ENCODE data around the gene SMC5. TPM values are rescaled to one million over a fixed set of nuclear protein-coding genes. Genes with fewer than 3 reads are reported as not detected.

Gene SMC5
- total and polyA plus RNA-seq, 2 of the 13 experiments (the other 11 are each of a cell fraction or from before 2014, with no cell fraction given), result 7.2 to 26.7 TPM

DNA sequence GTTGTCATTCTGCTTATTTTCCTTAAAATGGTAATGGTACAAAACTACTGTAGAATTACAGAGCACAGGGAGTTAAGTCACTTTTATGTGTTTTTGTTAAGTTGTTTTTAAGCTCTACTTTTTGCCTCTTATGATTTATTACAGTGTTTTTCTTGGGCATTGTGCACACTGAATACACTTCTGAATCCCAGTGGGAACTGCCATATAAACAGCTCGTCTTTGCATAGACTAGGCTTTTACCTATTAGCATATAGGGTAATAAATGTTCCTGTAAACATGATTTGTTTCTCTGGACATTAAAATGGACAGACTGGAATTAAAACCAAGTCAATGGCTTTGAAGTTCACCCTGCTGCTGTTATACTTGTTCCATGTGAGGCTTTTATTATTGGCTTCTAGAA is 143.4 kb downstream of the SMC5 start:
- in situ Hi-C loops (cut with HindIII; ENCODE audit: extremely low pct_ligation_motif_present, low pct_unique_long_range_greater_than_20kb), result no loop called here
- Histone ChIP-seq H3K4me3 (replicated peaks in 1 of 3; ENCODE audit: insufficient read depth in 1 of 3, low read depth in 2 of 3, low read length in 3 of 3) (no peak overlapping the region), H3K27ac (ENCODE audit: extremely low read length, insufficient read depth, low read length) (no peak overlapping the region), H3K79me2 (ENCODE audit: insufficient read depth, low read length) (peaks cover 65% of the 10 kb centered on the region), H3K4me1 (ENCODE audit: insufficient read depth, low read length) (peaks cover 28% of the 10 kb centered on the region), H3K9me3 (ENCODE audit: low read length) (no peaks in the 10 kb centered on the region), H3K4me2 (ENCODE audit: low read depth, low read length) (no peak overlapping the region), H3K27me3 (ENCODE audit: control insufficient read depth in 1 of 2, insufficient read depth in 2 of 2, low read length in 2 of 2) (no peaks in the 10 kb centered on the region), H3K36me3 (replicated peaks in 1 of 2; ENCODE audit: control insufficient read depth in 1 of 2, insufficient read depth in 2 of 2, low read length in 2 of 2) (no peaks in the 10 kb centered on the region), H2AFZ (ENCODE audit: low read length) (no peak overlapping the region), H4K20me1 (ENCODE audit: insufficient read depth, low read length) (peaks cover 53% of the 10 kb centered on the region; the same call in 1 of the 2 replicates), H3K9ac (ENCODE audit: insufficient read depth, low read depth, low read length) (no peak overlapping the region)
- 100% methylated on average over 1 of the region's 1 CpG for WGBS (ENCODE audit: low lambda C conversion rate)
- no peak for FAIRE-seq
- intact Hi-C loops (cut with micrococcal nuclease; ENCODE audit: unreplicated experiment), result no loop called here
- no peak for TF ChIP-seq ZNF251 (CRISPR knock-in tag; IDR thresholded peaks at IDR 0.05)
- no peak for TF ChIP-seq CENPX (CRISPR knock-in tag; IDR thresholded peaks at IDR 0.05)
- TF ChIP-seq POLR2G (IDR thresholded peaks at IDR 0.05; ENCODE audit: low read depth, low read length), result no peak
- TF ChIP-seq, protein P1, sequence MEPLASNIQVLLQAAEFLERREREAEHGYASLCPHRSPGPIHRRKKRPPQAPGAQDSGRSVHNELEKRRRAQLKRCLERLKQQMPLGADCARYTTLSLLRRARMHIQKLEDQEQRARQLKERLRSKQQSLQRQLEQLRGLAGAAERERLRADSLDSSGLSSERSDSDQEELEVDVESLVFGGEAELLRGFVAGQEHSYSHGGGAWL (CRISPR knock-in tag; IDR thresholded peaks at IDR 0.05), result no peak
- TF ChIP-seq MED13 (CRISPR knock-in tag; IDR thresholded peaks at IDR 0.05), result no peak
- TF ChIP-seq ZBTB20 (CRISPR knock-in tag; IDR thresholded peaks at IDR 0.05; ENCODE audit: borderline replicate concordance, low read depth), result no peak
- no peak for TF ChIP-seq JARID2 (CRISPR knock-in tag; IDR thresholded peaks at IDR 0.05; ENCODE audit: insufficient replicate concordance)
- TF ChIP-seq, protein P2, sequence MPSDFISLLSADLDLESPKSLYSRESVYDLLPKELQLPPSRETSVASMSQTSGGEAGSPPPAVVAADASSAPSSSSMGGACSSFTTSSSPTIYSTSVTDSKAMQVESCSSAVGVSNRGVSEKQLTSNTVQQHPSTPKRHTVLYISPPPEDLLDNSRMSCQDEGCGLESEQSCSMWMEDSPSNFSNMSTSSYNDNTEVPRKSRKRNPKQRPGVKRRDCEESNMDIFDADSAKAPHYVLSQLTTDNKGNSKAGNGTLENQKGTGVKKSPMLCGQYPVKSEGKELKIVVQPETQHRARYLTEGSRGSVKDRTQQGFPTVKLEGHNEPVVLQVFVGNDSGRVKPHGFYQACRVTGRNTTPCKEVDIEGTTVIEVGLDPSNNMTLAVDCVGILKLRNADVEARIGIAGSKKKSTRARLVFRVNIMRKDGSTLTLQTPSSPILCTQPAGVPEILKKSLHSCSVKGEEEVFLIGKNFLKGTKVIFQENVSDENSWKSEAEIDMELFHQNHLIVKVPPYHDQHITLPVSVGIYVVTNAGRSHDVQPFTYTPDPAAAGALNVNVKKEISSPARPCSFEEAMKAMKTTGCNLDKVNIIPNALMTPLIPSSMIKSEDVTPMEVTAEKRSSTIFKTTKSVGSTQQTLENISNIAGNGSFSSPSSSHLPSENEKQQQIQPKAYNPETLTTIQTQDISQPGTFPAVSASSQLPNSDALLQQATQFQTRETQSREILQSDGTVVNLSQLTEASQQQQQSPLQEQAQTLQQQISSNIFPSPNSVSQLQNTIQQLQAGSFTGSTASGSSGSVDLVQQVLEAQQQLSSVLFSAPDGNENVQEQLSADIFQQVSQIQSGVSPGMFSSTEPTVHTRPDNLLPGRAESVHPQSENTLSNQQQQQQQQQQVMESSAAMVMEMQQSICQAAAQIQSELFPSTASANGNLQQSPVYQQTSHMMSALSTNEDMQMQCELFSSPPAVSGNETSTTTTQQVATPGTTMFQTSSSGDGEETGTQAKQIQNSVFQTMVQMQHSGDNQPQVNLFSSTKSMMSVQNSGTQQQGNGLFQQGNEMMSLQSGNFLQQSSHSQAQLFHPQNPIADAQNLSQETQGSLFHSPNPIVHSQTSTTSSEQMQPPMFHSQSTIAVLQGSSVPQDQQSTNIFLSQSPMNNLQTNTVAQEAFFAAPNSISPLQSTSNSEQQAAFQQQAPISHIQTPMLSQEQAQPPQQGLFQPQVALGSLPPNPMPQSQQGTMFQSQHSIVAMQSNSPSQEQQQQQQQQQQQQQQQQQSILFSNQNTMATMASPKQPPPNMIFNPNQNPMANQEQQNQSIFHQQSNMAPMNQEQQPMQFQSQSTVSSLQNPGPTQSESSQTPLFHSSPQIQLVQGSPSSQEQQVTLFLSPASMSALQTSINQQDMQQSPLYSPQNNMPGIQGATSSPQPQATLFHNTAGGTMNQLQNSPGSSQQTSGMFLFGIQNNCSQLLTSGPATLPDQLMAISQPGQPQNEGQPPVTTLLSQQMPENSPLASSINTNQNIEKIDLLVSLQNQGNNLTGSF (CRISPR knock-in tag; IDR thresholded peaks at IDR 0.05), result no peak
- no peak for TF ChIP-seq BRD4 (CRISPR knock-in tag; IDR thresholded peaks at IDR 0.05)
- no peak for TF ChIP-seq ZSCAN20 (CRISPR knock-in tag; IDR thresholded peaks at IDR 0.05; ENCODE audit: borderline replicate concordance)
- TF ChIP-seq POGZ (CRISPR knock-in tag; IDR thresholded peaks at IDR 0.05), result no peak
- no peak for TF ChIP-seq RCOR2 (CRISPR knock-in tag; IDR thresholded peaks at IDR 0.05)
- no peak for TF ChIP-seq GABPA (IDR thresholded peaks at IDR 0.05; ENCODE audit: low read depth, low read length)
- TF ChIP-seq GABPA (CRISPR knock-in tag; IDR thresholded peaks at IDR 0.05; ENCODE audit: low read depth), result no peak
- no peak for TF ChIP-seq REPIN1 (CRISPR knock-in tag; IDR thresholded peaks at IDR 0.05; ENCODE audit: borderline replicate concordance, low read depth)
- TF ChIP-seq ZNF350 (CRISPR knock-in tag; IDR thresholded peaks at IDR 0.05; ENCODE audit: borderline replicate concordance, low read depth), result no peak
- no peak for ATAC-seq
- ChIA-PET CTCF (ENCODE audit: low intra/inter-chr PET ratio, low total read pairs) (no interaction called here), POLR2A (interaction anchor here (0.6 to 1.4 kb wide), 2 partner anchors 12 to 16 kb away, joined by 3 to 5 read pairs; partner anchors contain the start of gene KLF9)
- BruUV-seq (replicated peaks), result no TSS peak
- no peak for DNase-seq (ENCODE audit: low spot score)

All from HepG2 (cell line).